Lower lobe of right lung (tissue), 2 donors: Measurements from ENCODE around the gene PCED1A. TPM values are rescaled to one million over a fixed set of nuclear protein-coding genes. Genes with fewer than 3 reads are reported as not detected.

Source experiments
- ATAC-seq, 2 donors: fragments of 200-7000 bp; cut with Tn5 transposase; one replicate each; pipeline ENCODE4 v1.9.1; 2020 to 2022; ENCODE audit warnings: mild to moderate bottlenecking in 2 of 2, moderate library complexity in 2 of 2
- DNase-seq: peaks from one replicate; pipeline ENCODE4 v3.0.0-alpha.2; 2020
- H3K27ac ChIP-seq: fragments of 200-600 bp; one replicate; pipeline ENCODE4 v1.8.0; 2022
- H3K27me3 ChIP-seq: fragments of 200-600 bp; one replicate; pipeline ENCODE4 v1.8.0; 2022; ENCODE audit warnings: low read depth
- H3K36me3 ChIP-seq: fragments of 200-600 bp; one replicate; pipeline ENCODE4 v1.8.0; 2022; ENCODE audit warnings: mild to moderate bottlenecking
- H3K4me1 ChIP-seq: fragments of 200-600 bp; one replicate; pipeline ENCODE4 v1.8.0; 2022
- H3K4me3 ChIP-seq: fragments of 200-600 bp; one replicate; pipeline ENCODE4 v1.8.0; 2022; ENCODE audit warnings: mild to moderate bottlenecking
- H3K9me3 ChIP-seq: fragments of 200-600 bp; one replicate; pipeline ENCODE4 v1.8.0; 2022
- intact Hi-C: fragments of 100-400 bp; cut with DNase I; formaldehyde crosslinking; loops from one replicate; pipeline ENCODE4 v1.11.0; 2022
- total RNA-seq: library from RNA; stranded (reverse); fragmentation: NEBNext Ultra II Directional; extraction: Animal tissue kit (Norgen Biotek cat#: 25700); gene quantifications from one replicate; pipeline ENCODE4 v1.2.1, GENCODE V29; 2021
- TF ChIP-seq, protein P1 (sequence below): fragments of 200-600 bp; IDR thresholded peaks from one replicate; pipeline ENCODE4 v1.8.0; 2022; ENCODE audit warnings: antibody characterized with exemption, mild to moderate bottlenecking
- donor health status: DM: no; HTN: yes; CAD: no; lungs with severe emphysema.

The PCED1A gene
- total RNA-seq, 1 donor from 2014 or later = 43.5 TPM

DNA sequence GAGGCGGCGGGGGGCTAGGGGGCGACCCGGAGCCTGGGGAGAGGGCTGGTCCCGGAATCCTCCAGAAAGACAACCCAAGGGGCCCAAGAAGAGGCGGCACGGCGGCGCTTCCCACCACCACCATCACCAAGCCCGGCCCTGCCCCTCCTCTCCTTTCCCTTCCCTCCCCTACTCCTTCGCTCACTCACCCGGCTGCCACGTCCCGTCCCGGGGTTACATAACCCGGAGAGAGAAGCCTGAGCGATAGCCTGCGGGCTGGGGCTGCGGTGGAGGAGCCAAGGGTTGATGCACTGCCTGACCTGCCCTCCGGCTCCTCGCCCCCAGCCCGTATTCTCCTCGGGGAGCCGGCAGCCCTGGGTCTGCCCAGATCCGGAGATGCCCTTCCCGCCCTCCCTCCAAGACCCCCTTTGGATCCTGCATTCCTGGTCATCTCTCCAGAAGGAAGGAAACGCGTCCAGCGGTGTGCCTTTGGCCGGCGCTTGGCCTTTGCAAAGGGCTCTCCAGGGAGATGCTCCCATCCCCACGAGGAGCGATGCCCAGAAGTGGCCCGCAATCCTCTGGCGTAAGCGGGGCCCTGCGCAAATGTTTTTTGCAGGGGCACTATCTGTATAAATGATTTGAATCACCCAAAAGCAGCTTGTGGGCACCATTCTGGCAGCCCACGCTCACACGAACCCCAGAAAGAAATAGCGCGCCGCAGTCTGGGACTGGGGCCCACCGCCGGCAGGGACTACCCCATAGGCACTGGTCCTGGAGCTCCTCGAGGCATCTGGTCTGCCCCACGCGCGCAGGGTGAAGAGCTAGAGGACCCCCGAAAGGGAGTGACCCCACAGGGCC lies 35.4 kb downstream of the PCED1A start:
- ATAC-seq (peak; percentile 33 to 48), DNase-seq (no peak)
- Histone ChIP-seq H3K27ac (no peak overlapping the region), H3K9me3 (no peaks in the 10 kb centered on the region), H3K36me3 (no peaks in the 10 kb centered on the region), H3K27me3 (peaks cover 79% of the 10 kb centered on the region), H3K4me3 (no peak overlapping the region), H3K4me1 (peaks cover 15% of the 10 kb centered on the region)
- TF ChIP-seq, protein P1, sequence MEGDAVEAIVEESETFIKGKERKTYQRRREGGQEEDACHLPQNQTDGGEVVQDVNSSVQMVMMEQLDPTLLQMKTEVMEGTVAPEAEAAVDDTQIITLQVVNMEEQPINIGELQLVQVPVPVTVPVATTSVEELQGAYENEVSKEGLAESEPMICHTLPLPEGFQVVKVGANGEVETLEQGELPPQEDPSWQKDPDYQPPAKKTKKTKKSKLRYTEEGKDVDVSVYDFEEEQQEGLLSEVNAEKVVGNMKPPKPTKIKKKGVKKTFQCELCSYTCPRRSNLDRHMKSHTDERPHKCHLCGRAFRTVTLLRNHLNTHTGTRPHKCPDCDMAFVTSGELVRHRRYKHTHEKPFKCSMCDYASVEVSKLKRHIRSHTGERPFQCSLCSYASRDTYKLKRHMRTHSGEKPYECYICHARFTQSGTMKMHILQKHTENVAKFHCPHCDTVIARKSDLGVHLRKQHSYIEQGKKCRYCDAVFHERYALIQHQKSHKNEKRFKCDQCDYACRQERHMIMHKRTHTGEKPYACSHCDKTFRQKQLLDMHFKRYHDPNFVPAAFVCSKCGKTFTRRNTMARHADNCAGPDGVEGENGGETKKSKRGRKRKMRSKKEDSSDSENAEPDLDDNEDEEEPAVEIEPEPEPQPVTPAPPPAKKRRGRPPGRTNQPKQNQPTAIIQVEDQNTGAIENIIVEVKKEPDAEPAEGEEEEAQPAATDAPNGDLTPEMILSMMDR = no peak
- intact Hi-C loops = no loop called here

DNA sequence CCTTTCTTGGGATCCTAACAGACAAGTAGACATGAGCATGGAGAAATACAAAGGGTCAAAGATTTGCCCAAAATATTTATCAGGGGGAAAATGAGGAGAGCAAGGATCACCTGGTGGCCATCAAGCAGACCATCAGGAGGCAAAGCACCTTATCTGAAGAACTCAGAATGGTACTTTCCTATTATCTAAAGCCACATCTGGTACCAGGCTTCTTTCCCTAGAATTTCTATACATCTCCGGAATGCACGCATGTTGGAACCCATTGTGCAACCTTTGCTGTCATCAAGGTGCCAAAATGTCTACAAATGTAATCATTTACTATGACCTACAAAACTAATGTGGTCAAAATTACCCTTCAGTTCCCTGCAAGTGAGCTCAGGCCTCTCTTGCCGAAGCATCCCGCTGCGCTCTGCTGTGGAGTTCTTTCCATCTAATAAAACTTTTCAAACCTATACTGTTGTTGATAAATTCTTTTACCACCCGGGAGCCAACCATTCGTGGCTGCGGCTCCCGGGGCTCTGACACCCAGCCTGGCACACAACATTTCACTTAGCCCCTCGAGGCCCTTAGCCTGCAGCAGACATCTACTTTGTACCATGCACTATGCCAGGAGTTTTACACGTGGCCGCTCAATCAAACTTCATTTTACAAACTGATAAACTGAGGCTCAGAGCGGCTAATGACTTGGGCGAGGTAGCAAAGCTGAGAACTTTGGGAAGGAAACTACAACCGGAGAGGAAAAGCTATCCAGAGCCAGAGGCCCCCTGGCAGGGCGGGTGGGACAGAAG lies 36.2 kb downstream of the PCED1A start:
- Histone ChIP-seq H3K9me3 (no peaks in the 10 kb centered on the region), H3K36me3 (no peaks in the 10 kb centered on the region), H3K4me1 (peaks cover 22% of the 10 kb centered on the region), H3K27me3 (peaks cover 87% of the 10 kb centered on the region), H3K27ac (no peak overlapping the region), H3K4me3 (no peak overlapping the region)
- intact Hi-C loops = no loop called here
- no peak for DNase-seq
- ATAC-seq = no peak
- TF ChIP-seq, protein P1 = no peak

DNA sequence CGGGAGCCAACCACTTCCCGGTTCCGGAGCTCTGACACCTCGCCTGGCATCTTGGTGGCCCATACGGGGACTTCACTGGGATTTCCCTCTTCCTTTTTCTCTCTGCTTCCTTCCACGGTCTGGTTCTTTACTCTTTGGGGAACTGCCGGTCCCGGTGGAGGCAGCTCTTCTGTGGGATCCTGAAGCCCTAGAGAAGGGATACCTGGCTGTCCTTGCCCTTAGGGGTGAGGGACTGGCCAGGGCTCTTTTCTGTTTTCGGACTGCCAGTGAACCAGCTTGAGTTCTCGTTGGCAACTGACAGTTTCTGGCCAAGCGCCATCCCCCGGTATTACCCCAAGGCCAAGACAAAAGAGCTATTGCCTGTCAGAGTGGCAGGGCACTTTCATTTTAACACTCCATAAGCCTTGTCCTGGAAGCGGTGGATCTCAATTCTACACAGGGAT lies 39.1 kb downstream of the PCED1A start:
- Histone ChIP-seq H3K4me3 (no peak overlapping the region), H3K27me3 (peaks cover 86% of the 10 kb centered on the region), H3K4me1 (peaks cover 24% of the 10 kb centered on the region), H3K9me3 (no peaks in the 10 kb centered on the region), H3K36me3 (no peaks in the 10 kb centered on the region), H3K27ac (no peak overlapping the region)
- intact Hi-C loops = no loop called here
- DNase-seq (no peak), ATAC-seq (no peak)
- TF ChIP-seq, protein P1 = no peak

DNA sequence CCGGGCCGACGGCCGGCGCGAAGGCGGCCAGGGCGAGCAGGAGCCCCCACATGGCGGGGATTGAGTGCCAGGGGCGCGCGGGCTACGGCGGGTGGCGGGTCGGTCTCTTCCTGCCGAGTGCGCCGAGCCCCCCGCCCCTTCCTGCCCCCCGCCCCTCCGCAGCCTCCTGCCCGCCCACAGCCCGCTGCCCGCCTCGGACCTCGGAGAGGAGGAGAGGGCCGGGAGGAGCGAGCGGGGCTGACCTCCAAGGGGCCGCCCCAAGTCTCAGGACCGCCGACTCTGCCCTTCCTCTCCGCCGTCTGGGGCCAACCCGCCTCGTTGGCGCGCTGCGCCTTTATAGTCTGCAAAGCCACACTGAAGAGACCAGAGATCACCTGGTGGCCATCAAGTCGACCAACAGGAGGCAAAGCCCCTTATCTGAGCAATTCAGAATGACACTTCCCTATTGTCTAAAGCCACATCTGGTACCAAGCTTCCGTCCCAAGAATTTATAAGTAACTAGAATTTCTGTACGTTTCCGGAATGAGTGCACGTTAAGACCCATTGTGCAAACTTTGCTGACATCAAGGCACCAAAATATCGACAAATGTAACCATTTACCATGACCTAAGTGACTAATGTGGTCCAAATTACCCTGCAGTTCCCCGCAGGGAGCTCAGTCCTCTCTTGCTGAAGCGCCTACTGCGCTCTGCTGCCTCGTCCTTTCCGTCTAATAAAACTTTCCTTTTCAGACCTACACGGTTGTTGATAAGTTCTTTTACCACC lies 39.8 kb downstream of the PCED1A start, which contains the start of gene CPXM1:
CPXM1 (minus strand) TSS at position 107 of the 765 bp plus-strand sequence; CDS start at position 52, 55 bp downstream.
- Histone ChIP-seq H3K27ac (no peak within 1 kb of the TSS), H3K4me1 (peaks cover 24% of the 10 kb centered on the region), H3K36me3 (no peaks in the 10 kb centered on the region), H3K4me3 (peak within 1 kb of the TSS; percentile 39), H3K27me3 (peaks cover 83% of the 10 kb centered on the region), H3K9me3 (no peaks in the 10 kb centered on the region)
- DNase-seq (no peak), ATAC-seq (no peak)
- intact Hi-C loops = no loop called here
- TF ChIP-seq, protein P1 = no peak
